HepG2 (cell line): ENCODE results near the gene CD80. TPM values are rescaled to one million over a fixed set of nuclear protein-coding genes. Genes with fewer than 3 reads are reported as not detected.

Experiments used
- CEBPG ChIP-seq: IDR thresholded peaks from 2 replicates; pipeline ENCODE4 v1.6.1; 2016
- DNMT1 ChIP-seq: sonication (generic); formaldehyde crosslinking; IDR thresholded peaks from 2 replicates; pipeline ENCODE4 v1.5.1; 2020; ENCODE audit warnings: mild to moderate bottlenecking, missing genetic modification reagents
- FIP1L1 ChIP-seq: fragments of 200-400 bp; formaldehyde crosslinking; IDR thresholded peaks from 2 replicates; pipeline ENCODE4 v1.6.1; 2018; ENCODE audit warnings: low read depth, mild to moderate bottlenecking, low read length, moderate library complexity, borderline replicate concordance; ENCODE audit not compliant: insufficient read depth
- FOXO1 ChIP-seq: sonication (generic); formaldehyde crosslinking; IDR thresholded peaks from 2 replicates; pipeline ENCODE4 v1.4.0; 2020; ENCODE audit warnings: missing genetic modification reagents
- JUND ChIP-seq: sonication (generic); formaldehyde crosslinking; IDR thresholded peaks from 2 replicates; pipeline ENCODE4 v1.8.0; 2022; ENCODE audit warnings: mild to moderate bottlenecking, missing genetic modification reagents
- KDM2A ChIP-seq: sonication (generic); formaldehyde crosslinking; IDR thresholded peaks from 2 replicates; pipeline ENCODE4 v1.4.0; 2020; ENCODE audit warnings: low read depth, missing genetic modification reagents, borderline replicate concordance
- MAFK ChIP-seq, 2 experiments: IDR thresholded peaks in 1 of 2; conservative IDR thresholded peaks in 1 of 2; 2 replicates each; pipeline ENCODE4 v1.6.1; 2011; ENCODE audit warnings: improper control_type of control experiment in 2 of 2, low read length in 2 of 2
- MAZ ChIP-seq, 2 experiments: sonication (generic) in 1 of 2; formaldehyde crosslinking in 1 of 2; IDR thresholded peaks; 2 replicates each; pipeline versions ENCODE4 v1.5.0 to v1.6.1; 2012 to 2020; ENCODE audit warnings: low read depth in 2 of 2, mild to moderate bottlenecking in 2 of 2, borderline replicate concordance in 1 of 2, improper control_type of control experiment in 1 of 2, low read length in 1 of 2, missing genetic modification reagents in 1 of 2, moderate library complexity in 1 of 2
- NAIF1 ChIP-seq: sonication (generic); formaldehyde crosslinking; IDR thresholded peaks from 2 replicates; pipeline ENCODE4 v1.5.0; 2020; ENCODE audit warnings: mild to moderate bottlenecking, missing genetic modification reagents, borderline replicate concordance
- PCBP2 ChIP-seq: fragments of 200-400 bp; formaldehyde crosslinking; optimal IDR thresholded peaks from 2 replicates; pipeline ENCODE3; 2018; ENCODE audit warnings: low read length, low read depth; ENCODE audit not compliant: poor library complexity, severe bottlenecking
- PHB2 ChIP-seq: fragments of 450-650 bp; IDR thresholded peaks from 2 replicates; pipeline ENCODE4 v1.6.1; 2018; ENCODE audit not compliant: partially characterized antibody
- SCMH1 ChIP-seq: sonication (generic); formaldehyde crosslinking; IDR thresholded peaks from 2 replicates; pipeline ENCODE4 v1.9.0; 2021; ENCODE audit warnings: missing genetic modification reagents, mild to moderate bottlenecking, borderline replicate concordance
- ZNF138 ChIP-seq: sonication (generic); formaldehyde crosslinking; IDR thresholded peaks from 2 replicates; pipeline ENCODE4 v1.5.0; 2020; ENCODE audit warnings: mild to moderate bottlenecking, low read depth, missing genetic modification reagents
- ZNF20 ChIP-seq: sonication (generic); formaldehyde crosslinking; IDR thresholded peaks from 2 replicates; pipeline ENCODE4 v1.4.0; 2020; ENCODE audit warnings: mild to moderate bottlenecking, moderate library complexity, missing genetic modification reagents
- ZNF230 ChIP-seq: sonication (generic); formaldehyde crosslinking; IDR thresholded peaks from 2 replicates; pipeline ENCODE4 v1.4.0; 2020; ENCODE audit warnings: mild to moderate bottlenecking, missing genetic modification reagents
- ZNF232 ChIP-seq: sonication (generic); formaldehyde crosslinking; IDR thresholded peaks from 2 replicates; pipeline ENCODE4 v1.4.0; 2020; ENCODE audit warnings: missing genetic modification reagents, borderline replicate concordance
- ZNF44 ChIP-seq: sonication (generic); formaldehyde crosslinking; IDR thresholded peaks from 2 replicates; pipeline ENCODE4 v1.5.1; 2020; ENCODE audit warnings: mild to moderate bottlenecking, missing genetic modification reagents
- ZNF501 ChIP-seq: sonication (generic); formaldehyde crosslinking; IDR thresholded peaks from 2 replicates; pipeline ENCODE4 v1.5.1; 2020; ENCODE audit warnings: mild to moderate bottlenecking, moderate library complexity, missing genetic modification reagents
- ZNF563 ChIP-seq: sonication (generic); formaldehyde crosslinking; IDR thresholded peaks from 2 replicates; pipeline ENCODE4 v1.8.0; 2022; ENCODE audit warnings: mild to moderate bottlenecking, moderate library complexity, missing genetic modification reagents
- ZNF577 ChIP-seq: sonication (generic); formaldehyde crosslinking; IDR thresholded peaks from 2 replicates; pipeline ENCODE4 v1.4.0; 2020; ENCODE audit warnings: mild to moderate bottlenecking, low read depth, missing genetic modification reagents, borderline replicate concordance
- polyA plus RNA-seq, 8 experiments: library from polyadenylated mRNA; depleted of rRNA in 3 of 8; stranded (reverse) in 7 of 8; unstranded in 1 of 8; fragments of >200 nt; fragmentation: Illumina TruSeq in 4 of 8; extraction: Trizol in 4 of 8; gene quantifications; 2 replicates each; pipeline versions ENCODE4 v1.2.1 to v1.2.3, GENCODE V29; 2011 to 2016; ENCODE audit warnings: low read depth in 4 of 8, missing spikeins in 1 of 8, mixed read lengths in 1 of 8; ENCODE audit not compliant: insufficient read depth in 1 of 8
- total RNA-seq, 5 experiments: library from RNA; depleted of rRNA; stranded (reverse); fragments of >200 nt; fragmentation: Illumina TruSeq; extraction: Trizol; gene quantifications; 2 replicates each; pipeline ENCODE4 v1.2.3, GENCODE V29; 2016; ENCODE audit warnings: low read depth in 1 of 5
- TF ChIP-seq, protein P1 (sequence below): sonication (generic); formaldehyde crosslinking; IDR thresholded peaks from 2 replicates; pipeline ENCODE4 v1.4.0; 2020; ENCODE audit warnings: missing genetic modification reagents
- TF ChIP-seq, protein P2 (sequence below): sonication (generic); formaldehyde crosslinking; IDR thresholded peaks from 2 replicates; pipeline ENCODE4 v1.9.0; 2021; ENCODE audit warnings: missing genetic modification reagents, borderline replicate concordance
- TF ChIP-seq, protein P3 (sequence below): sonication (generic); formaldehyde crosslinking; IDR thresholded peaks from 2 replicates; pipeline ENCODE4 v1.8.0; 2022; ENCODE audit warnings: missing genetic modification reagents, mild to moderate bottlenecking, borderline replicate concordance
- TF ChIP-seq, protein P4 (sequence below): IDR thresholded peaks from 2 replicates; pipeline ENCODE4 v1.6.1; 2016; ENCODE audit warnings: low read depth, borderline replicate concordance

The CD80 gene
- total and polyA plus RNA-seq, 2 of the 13 experiments (the other 11 are each of a cell fraction or from before 2014, with no cell fraction given) = not detected

DNA sequence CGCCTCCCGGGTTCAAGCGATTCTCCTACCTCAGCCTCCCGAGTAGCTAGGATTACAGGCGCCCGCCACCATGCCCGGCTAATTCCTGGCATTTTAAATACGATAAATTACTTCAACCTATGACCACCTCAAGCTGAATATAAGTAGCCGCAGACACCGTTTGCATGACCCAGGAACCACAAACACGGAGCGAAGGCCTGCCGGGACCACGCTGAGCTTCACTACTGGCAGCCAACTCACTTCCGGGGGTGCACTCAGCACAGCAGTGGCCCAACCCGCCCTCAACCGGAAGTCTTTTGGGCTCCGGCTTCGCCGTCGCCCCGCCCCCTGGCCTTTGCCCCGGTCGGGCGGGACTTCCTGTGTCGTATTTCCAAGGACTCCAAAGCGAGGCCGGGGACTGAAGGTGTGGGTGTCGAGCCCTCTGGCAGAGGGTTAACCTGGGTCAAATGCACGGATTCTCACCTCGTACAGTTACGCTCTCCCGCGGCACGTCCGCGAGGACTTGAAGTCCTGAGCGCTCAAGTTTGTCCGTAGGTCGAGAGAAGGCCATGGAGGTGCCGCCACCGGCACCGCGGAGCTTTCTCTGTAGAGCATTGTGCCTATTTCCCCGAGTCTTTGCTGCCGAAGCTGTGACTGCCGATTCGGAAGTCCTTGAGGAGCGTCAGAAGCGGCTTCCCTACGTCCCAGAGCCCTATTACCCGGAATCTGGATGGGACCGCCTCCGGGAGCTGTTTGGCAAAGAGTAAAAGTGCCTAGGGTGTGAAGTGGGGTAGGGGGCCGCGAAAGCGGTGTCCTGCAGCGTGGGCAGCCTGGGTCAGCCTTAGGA is 61.0 kb downstream of the CD80 start, which contains the start of gene TIMMDC1 (continued):
- TF ChIP-seq ZNF20 (peak; percentile 52; the same call in 1 of the 2 replicates), NAIF1 (CRISPR knock-in tag) (0 out of 2 replicates have a peak, but pooled peaks have one; percentile 70), ZNF44 (CRISPR knock-in tag) (peak; percentile 72; the same call in 1 of the 2 replicates), ZNF577 (CRISPR knock-in tag) (no peak), ZNF230 (CRISPR knock-in tag) (no peak; the same call in 1 of the 2 replicates), ZNF563 (CRISPR knock-in tag) (no peak; the same call in 1 of the 2 replicates), PCBP2 (no peak), MAFK (conservative IDR thresholded peaks at IDR 0.05 in 1 of 2, IDR thresholded peaks at IDR 0.05 in 1 of 2; ENCODE audit: low read length in 2 of 2) (no peak), PHB2 (no peak), KDM2A (peak; percentile 68; the same call in 1 of the 2 replicates), CEBPG (CRISPR knock-in tag) (peak; percentile 16; the same call in 1 of the 2 replicates), ZNF232 (CRISPR knock-in tag) (no peak), FOXO1 (CRISPR knock-in tag) (no peak; the same call in 1 of the 2 replicates), JUND (0 out of 2 replicates have a peak, but pooled peaks have one; percentile 13), ZNF501 (CRISPR knock-in tag) (peak; percentile 82), DNMT1 (CRISPR knock-in tag) (no peak), ZNF138 (CRISPR knock-in tag) (0 out of 2 replicates have a peak, but pooled peaks have one; percentile 5), SCMH1 (CRISPR knock-in tag) (no peak), MAZ (IDR thresholded peaks at IDR 0.05; ENCODE audit: borderline replicate concordance, low read depth, low read length) (peak; percentile 94), MAZ (CRISPR knock-in tag; IDR thresholded peaks at IDR 0.05; ENCODE audit: low read depth) (peak; percentile 90), FIP1L1 (no peak)
- TF ChIP-seq, protein P1, sequence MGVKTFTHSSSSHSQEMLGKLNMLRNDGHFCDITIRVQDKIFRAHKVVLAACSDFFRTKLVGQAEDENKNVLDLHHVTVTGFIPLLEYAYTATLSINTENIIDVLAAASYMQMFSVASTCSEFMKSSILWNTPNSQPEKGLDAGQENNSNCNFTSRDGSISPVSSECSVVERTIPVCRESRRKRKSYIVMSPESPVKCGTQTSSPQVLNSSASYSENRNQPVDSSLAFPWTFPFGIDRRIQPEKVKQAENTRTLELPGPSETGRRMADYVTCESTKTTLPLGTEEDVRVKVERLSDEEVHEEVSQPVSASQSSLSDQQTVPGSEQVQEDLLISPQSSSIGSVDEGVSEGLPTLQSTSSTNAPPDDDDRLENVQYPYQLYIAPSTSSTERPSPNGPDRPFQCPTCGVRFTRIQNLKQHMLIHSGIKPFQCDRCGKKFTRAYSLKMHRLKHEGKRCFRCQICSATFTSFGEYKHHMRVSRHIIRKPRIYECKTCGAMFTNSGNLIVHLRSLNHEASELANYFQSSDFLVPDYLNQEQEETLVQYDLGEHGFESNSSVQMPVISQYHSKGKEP (CRISPR knock-in tag) = no peak
- TF ChIP-seq, protein P2, sequence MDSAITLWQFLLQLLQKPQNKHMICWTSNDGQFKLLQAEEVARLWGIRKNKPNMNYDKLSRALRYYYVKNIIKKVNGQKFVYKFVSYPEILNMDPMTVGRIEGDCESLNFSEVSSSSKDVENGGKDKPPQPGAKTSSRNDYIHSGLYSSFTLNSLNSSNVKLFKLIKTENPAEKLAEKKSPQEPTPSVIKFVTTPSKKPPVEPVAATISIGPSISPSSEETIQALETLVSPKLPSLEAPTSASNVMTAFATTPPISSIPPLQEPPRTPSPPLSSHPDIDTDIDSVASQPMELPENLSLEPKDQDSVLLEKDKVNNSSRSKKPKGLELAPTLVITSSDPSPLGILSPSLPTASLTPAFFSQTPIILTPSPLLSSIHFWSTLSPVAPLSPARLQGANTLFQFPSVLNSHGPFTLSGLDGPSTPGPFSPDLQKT (CRISPR knock-in tag) = no peak
- TF ChIP-seq, protein P3, sequence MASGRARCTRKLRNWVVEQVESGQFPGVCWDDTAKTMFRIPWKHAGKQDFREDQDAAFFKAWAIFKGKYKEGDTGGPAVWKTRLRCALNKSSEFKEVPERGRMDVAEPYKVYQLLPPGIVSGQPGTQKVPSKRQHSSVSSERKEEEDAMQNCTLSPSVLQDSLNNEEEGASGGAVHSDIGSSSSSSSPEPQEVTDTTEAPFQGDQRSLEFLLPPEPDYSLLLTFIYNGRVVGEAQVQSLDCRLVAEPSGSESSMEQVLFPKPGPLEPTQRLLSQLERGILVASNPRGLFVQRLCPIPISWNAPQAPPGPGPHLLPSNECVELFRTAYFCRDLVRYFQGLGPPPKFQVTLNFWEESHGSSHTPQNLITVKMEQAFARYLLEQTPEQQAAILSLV (CRISPR knock-in tag) = peak; percentile 74; the same call in 1 of the 2 replicates
- TF ChIP-seq, protein P4, sequence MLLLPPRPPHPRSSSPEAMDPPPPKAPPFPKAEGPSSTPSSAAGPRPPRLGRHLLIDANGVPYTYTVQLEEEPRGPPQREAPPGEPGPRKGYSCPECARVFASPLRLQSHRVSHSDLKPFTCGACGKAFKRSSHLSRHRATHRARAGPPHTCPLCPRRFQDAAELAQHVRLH (CRISPR knock-in tag) = 0 out of 2 replicates have a peak, but pooled peaks have one; percentile 82
